ENCODE measurements around the gene ZNF534.

- TF ChIP-seq TOE1 (CRISPR knock-in tag; IDR thresholded peaks at IDR 0.05) (no peak), CTCF (CRISPR knock-in tag; IDR thresholded peaks at IDR 0.05) (no peak), PAX8 (CRISPR knock-in tag; IDR thresholded peaks at IDR 0.05; ENCODE audit: borderline replicate concordance) (no peak), YEATS4 (CRISPR knock-in tag; IDR thresholded peaks at IDR 0.05; ENCODE audit: borderline replicate concordance) (no peak), ZC3H13 (CRISPR knock-in tag; IDR thresholded peaks at IDR 0.05) (no peak; the same call in 1 of the 2 replicates), ZNF121 (CRISPR knock-in tag; IDR thresholded peaks at IDR 0.05) (no peak), POLR2A (IDR thresholded peaks at IDR 0.05; ENCODE audit: insufficient read depth in 1 of 2, low read depth in 2 of 2, low read length in 2 of 2) (peak; percentile 64 to 76), HIC2 (CRISPR knock-in tag; IDR thresholded peaks at IDR 0.05; ENCODE audit: low read depth) (no peak), NR2F1 (CRISPR knock-in tag; IDR thresholded peaks at IDR 0.05) (no peak)
- TF ChIP-seq, protein P1, sequence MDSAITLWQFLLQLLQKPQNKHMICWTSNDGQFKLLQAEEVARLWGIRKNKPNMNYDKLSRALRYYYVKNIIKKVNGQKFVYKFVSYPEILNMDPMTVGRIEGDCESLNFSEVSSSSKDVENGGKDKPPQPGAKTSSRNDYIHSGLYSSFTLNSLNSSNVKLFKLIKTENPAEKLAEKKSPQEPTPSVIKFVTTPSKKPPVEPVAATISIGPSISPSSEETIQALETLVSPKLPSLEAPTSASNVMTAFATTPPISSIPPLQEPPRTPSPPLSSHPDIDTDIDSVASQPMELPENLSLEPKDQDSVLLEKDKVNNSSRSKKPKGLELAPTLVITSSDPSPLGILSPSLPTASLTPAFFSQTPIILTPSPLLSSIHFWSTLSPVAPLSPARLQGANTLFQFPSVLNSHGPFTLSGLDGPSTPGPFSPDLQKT (CRISPR knock-in tag; IDR thresholded peaks at IDR 0.05; ENCODE audit: borderline replicate concordance), result no peak
These were observed 31.5 kb upstream of the ZNF534 start, which contains the start of gene ZNF528 for GRCh38 chr19:52397310-52398080.

Measured in HepG2 (cell line).